Measurements from ENCODE around the gene GULP1. TPM values are rescaled to one million over a fixed set of nuclear protein-coding genes. Genes with fewer than 3 reads are reported as not detected.

The GULP1 gene
- total RNA-seq, 4 donors from 2014 or later: 13.4 to 20.0 (median 17.3) TPM

DNA sequence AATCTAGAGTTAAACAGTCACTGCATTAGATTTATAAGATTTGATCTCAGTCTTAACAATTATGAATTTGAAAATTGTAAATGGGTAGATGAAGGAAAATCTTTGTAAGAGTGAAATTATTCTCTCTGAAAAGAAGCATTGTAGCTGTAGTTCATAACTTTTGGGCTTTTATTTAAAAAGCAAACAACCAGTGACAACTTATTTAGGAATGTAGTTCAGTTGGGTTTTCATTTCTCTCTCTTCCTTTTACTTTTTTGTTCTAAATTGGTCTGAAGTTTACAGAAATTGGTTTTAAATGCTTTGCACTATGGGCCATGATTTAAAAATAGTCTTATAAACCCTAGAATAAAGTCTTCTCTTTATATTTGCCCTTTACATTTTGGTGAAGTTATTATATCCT lies 296.6 kb downstream of the GULP1 start:
- TF ChIP-seq CTCF (IDR thresholded peaks at IDR 0.05): no peak
- TF ChIP-seq POLR2A (IDR thresholded peaks at IDR 0.05): no peak
- intact Hi-C loops (cut with DNase I; ENCODE audit: low total_unique reads): no loop called here
- H3K4me3 ChIP-seq (ENCODE audit: low read depth, poor library complexity, severe bottlenecking): no peak overlapping the region
- DNase-seq (ENCODE audit: low spot score in 2 of 2): no peak

DNA sequence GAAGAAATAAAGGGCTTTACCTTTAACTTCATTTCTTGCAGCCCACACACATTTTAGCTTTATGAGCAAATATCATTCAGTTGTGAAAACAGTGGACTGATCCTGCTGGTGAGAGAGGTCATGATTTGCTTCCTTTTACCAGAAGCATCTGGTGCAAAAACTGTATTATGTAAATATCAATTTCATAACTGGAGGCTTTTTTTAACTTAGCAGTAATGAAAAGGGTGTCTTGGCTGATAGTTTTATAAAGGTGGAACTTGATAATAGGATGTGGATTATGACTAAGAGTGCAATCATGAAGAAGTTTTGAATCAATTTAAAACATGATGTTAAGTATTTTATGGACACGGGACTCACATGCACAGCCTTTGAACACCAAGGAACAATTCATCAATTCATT lies 304.4 kb downstream of the GULP1 start:
- no peak for DNase-seq (ENCODE audit: low spot score in 2 of 2)
- 76 to 80% methylated on average over 1 of the region's 1 CpG for WGBS, 2 donors
- no peak overlapping the region for H3K4me3 ChIP-seq (ENCODE audit: low read depth, poor library complexity, severe bottlenecking)
- intact Hi-C loops (cut with DNase I; ENCODE audit: low total_unique reads): no loop called here
- TF ChIP-seq CTCF (IDR thresholded peaks at IDR 0.05): no peak
- no peak for TF ChIP-seq POLR2A (IDR thresholded peaks at IDR 0.05)

DNA sequence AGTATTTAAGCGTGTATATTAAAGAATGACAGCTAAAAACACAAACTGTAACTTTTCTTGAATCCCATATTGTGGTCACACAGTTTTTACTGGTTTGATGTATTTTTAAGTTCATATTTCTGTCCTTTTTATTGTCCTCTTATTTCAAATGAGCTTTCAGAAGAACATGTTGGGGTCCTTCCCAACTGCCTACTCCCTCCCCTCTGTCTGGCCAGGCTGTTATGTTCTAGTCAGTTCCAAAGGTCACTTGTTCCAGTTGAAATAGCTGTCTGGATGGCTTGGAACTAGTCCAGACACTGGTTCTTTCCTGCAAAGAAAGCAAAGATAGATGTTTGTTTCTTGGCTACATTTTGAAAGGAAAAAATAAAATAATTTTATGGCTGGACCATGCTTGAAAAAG lies 306.9 kb downstream of the GULP1 start:
- no peak for TF ChIP-seq CTCF (IDR thresholded peaks at IDR 0.05)
- no peak for TF ChIP-seq POLR2A (IDR thresholded peaks at IDR 0.05)
- no peak overlapping the region for H3K4me3 ChIP-seq (ENCODE audit: low read depth, poor library complexity, severe bottlenecking)
- intact Hi-C loops (cut with DNase I; ENCODE audit: low total_unique reads): no loop called here
- 69 to 85% methylated on average over 1 of the region's 1 CpG for WGBS, 2 donors
- no peak for DNase-seq (ENCODE audit: low spot score in 2 of 2)

- intact Hi-C loops (cut with DNase I; ENCODE audit: low total_unique reads): no loop called here
- H3K4me3 ChIP-seq (ENCODE audit: low read depth, poor library complexity, severe bottlenecking): no peak overlapping the region
- 63% methylated on average over 2 of the region's 2 CpGs for WGBS, 2 donors
- no peak for TF ChIP-seq POLR2A (IDR thresholded peaks at IDR 0.05)
- TF ChIP-seq CTCF (IDR thresholded peaks at IDR 0.05): no peak
- DNase-seq (ENCODE audit: low spot score in 2 of 2): no peak
Observed at GRCh38 chr2:188599140-188599539, 307.5 kb downstream of the GULP1 start.

GRCh38 chr2:188600536-188601210 lies 309.0 kb downstream of the GULP1 start:
- DNase-seq (ENCODE audit: low spot score in 2 of 2): no peak
- 72 to 78% methylated on average over 5 of the region's 5 CpGs for WGBS, 2 donors
- intact Hi-C loops (cut with DNase I; ENCODE audit: low total_unique reads): no loop called here
- no peak overlapping the region for H3K4me3 ChIP-seq (ENCODE audit: low read depth, poor library complexity, severe bottlenecking)
- TF ChIP-seq CTCF (IDR thresholded peaks at IDR 0.05): no peak
- TF ChIP-seq POLR2A (IDR thresholded peaks at IDR 0.05): no peak

GRCh38 chr2:188601391-188601790 lies 309.7 kb downstream of the GULP1 start:
- no peak for TF ChIP-seq POLR2A (IDR thresholded peaks at IDR 0.05)
- TF ChIP-seq CTCF (IDR thresholded peaks at IDR 0.05): no peak
- no peak overlapping the region for H3K4me3 ChIP-seq (ENCODE audit: low read depth, poor library complexity, severe bottlenecking)
- 78 to 86% methylated on average over 2 of the region's 2 CpGs for WGBS, 2 donors
- intact Hi-C loops (cut with DNase I; ENCODE audit: low total_unique reads): no loop called here
- no peak for DNase-seq (ENCODE audit: low spot score in 2 of 2)
